ENCODE results near the gene CARTPT.

CARTPT gene

DNA sequence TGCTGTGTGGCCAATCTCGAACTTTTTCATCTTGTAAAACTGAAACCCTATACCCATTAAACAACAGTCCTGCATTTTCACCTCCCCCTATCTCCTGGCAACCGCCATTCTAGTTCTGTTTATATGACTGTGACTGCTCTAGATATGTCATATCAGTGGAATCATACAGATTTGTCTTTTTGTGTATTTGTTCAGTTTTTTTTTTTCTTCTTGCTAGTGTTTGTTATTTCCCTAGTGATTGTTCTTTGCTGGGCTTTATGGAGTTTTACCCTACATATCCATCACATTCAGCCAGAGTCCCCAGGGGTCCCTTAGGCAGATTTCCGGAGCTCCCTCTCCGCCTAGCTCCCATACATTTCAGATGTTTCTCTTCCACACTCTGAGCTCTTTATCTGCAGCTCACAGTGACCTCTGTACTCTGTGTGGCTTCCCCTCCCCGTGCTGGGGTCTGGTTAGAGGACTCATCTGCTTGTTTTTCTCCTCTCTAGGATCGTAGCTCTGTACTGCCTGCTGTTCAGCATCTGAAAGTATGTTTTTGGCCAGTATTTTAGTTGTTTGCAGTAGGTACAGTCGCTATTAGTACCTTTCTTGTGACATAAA is 25.1 kb upstream of the CARTPT start:
- TF ChIP-seq GABPA (IDR thresholded peaks at IDR 0.05; ENCODE audit: low read depth) (no peak), REST (IDR thresholded peaks at IDR 0.05; ENCODE audit: insufficient replicate concordance, low read depth) (no peak), POLR2AphosphoS5 (IDR thresholded peaks at IDR 0.05; ENCODE audit: low read depth) (no peak), SPI1 (IDR thresholded peaks at IDR 0.05; ENCODE audit: borderline replicate concordance, low read depth) (no peak)
- TF ChIP-seq, protein P1, sequence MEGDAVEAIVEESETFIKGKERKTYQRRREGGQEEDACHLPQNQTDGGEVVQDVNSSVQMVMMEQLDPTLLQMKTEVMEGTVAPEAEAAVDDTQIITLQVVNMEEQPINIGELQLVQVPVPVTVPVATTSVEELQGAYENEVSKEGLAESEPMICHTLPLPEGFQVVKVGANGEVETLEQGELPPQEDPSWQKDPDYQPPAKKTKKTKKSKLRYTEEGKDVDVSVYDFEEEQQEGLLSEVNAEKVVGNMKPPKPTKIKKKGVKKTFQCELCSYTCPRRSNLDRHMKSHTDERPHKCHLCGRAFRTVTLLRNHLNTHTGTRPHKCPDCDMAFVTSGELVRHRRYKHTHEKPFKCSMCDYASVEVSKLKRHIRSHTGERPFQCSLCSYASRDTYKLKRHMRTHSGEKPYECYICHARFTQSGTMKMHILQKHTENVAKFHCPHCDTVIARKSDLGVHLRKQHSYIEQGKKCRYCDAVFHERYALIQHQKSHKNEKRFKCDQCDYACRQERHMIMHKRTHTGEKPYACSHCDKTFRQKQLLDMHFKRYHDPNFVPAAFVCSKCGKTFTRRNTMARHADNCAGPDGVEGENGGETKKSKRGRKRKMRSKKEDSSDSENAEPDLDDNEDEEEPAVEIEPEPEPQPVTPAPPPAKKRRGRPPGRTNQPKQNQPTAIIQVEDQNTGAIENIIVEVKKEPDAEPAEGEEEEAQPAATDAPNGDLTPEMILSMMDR (IDR thresholded peaks at IDR 0.05; ENCODE audit: insufficient read depth, low read length) = no peak
- no peak overlapping the region for H3K4me3 ChIP-seq (replicated peaks; ENCODE audit: insufficient read depth, low read length)
- no peak for DNase-seq (ENCODE audit: low read depth in 1 of 2, low spot score in 1 of 2)
- no peak overlapping the region for H3K27ac ChIP-seq (replicated peaks)
- no peaks in the 10 kb centered on the region for H3K27me3 ChIP-seq (ENCODE audit: insufficient read depth, poor library complexity, severe bottlenecking)

DNA sequence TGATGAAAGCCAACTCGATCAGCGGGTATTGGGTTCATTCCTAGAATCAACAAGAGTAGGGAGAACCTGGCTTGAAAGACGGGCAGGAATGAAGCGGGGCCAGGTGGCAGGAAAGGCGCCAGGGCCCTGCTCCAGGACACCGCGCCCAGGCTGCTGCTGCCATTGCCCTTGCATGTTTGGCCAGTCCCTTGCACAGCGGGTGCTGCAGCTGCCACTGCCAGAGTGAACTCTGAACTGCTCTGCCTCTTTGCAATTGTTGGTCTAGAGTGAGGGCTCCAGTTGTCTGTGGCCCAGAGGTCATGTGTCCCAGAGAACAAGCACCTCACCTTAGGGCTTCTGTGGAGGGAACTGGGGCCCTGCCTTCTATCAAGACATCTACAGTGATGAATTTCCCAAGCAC is 24.0 kb upstream of the CARTPT start:
- no peak overlapping the region for H3K27ac ChIP-seq (replicated peaks)
- no peak for TF ChIP-seq POLR2AphosphoS5 (IDR thresholded peaks at IDR 0.05; ENCODE audit: low read depth)
- TF ChIP-seq GABPA (IDR thresholded peaks at IDR 0.05; ENCODE audit: low read depth) = no peak
- no peak for TF ChIP-seq SPI1 (IDR thresholded peaks at IDR 0.05; ENCODE audit: borderline replicate concordance, low read depth)
- TF ChIP-seq REST (IDR thresholded peaks at IDR 0.05; ENCODE audit: insufficient replicate concordance, low read depth) = no peak
- TF ChIP-seq, protein P1 (IDR thresholded peaks at IDR 0.05; ENCODE audit: insufficient read depth, low read length) = no peak
- DNase-seq (ENCODE audit: low read depth in 1 of 2, low spot score in 1 of 2) = no peak
- H3K27me3 ChIP-seq (ENCODE audit: insufficient read depth, poor library complexity, severe bottlenecking) = no peaks in the 10 kb centered on the region
- no peak overlapping the region for H3K4me3 ChIP-seq (replicated peaks; ENCODE audit: insufficient read depth, low read length)

DNA sequence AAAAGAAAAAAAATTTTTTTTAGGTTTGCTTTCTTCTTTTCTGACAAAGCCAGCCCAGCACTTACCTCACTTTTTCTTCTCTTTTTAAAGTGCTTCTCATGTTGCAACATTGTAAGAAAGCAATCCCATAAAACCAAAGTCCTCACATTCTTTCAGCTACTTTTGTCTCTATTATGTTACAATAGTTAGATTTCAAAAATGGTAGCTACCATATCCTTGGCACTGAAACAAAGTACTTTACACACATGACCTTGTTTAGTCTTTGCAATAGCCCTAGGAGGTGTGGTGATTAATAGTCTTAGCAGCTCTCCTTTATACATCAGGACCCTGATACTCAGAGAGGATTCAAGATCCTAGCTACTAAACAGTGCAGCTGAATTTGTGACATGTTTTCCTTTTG is 23.5 kb upstream of the CARTPT start:
- Histone ChIP-seq H3K27ac (replicated peaks) (no peak overlapping the region), H3K4me3 (replicated peaks; ENCODE audit: insufficient read depth, low read length) (no peak overlapping the region), H3K27me3 (ENCODE audit: insufficient read depth, poor library complexity, severe bottlenecking) (no peaks in the 10 kb centered on the region)
- no peak for TF ChIP-seq REST (IDR thresholded peaks at IDR 0.05; ENCODE audit: insufficient replicate concordance, low read depth)
- TF ChIP-seq, protein P1 (IDR thresholded peaks at IDR 0.05; ENCODE audit: insufficient read depth, low read length) = no peak
- no peak for TF ChIP-seq GABPA (IDR thresholded peaks at IDR 0.05; ENCODE audit: low read depth)
- TF ChIP-seq POLR2AphosphoS5 (IDR thresholded peaks at IDR 0.05; ENCODE audit: low read depth) = no peak
- no peak for TF ChIP-seq SPI1 (IDR thresholded peaks at IDR 0.05; ENCODE audit: borderline replicate concordance, low read depth)
- no peak for DNase-seq (ENCODE audit: low read depth in 1 of 2, low spot score in 1 of 2)

Data from HL-60 (cell line).